Neural cell (in vitro differentiated cells): ENCODE results near the gene BCAR3. TPM values are rescaled to one million over a fixed set of nuclear protein-coding genes. Genes with fewer than 3 reads are reported as not detected.

Experiments used
- H2AFZ ChIP-seq: fragments of 200-600, 300-800 bp; sonication (generic), shearing (Covaris generic); 2 replicates; pipeline ENCODE4 v1.6.0; 2014; ENCODE audit warnings: low read depth, mild to moderate bottlenecking, antibody characterized with exemption, low read length, moderate library complexity
- H3F3A ChIP-seq: fragments of 200-600 bp; shearing (Covaris generic); 2 replicates; pipeline ENCODE4 v1.6.1; 2016; ENCODE audit warnings: mild to moderate bottlenecking, moderate library complexity, mixed read lengths, antibody characterized with exemption, low read length; ENCODE audit not compliant: insufficient read depth, poor library complexity, severe bottlenecking
- H3K27ac ChIP-seq: fragments of 200-600, 300-800 bp; sonication (generic), shearing (Covaris generic); 2 replicates; pipeline ENCODE4 v1.5.1; 2014; ENCODE audit warnings: mild to moderate bottlenecking, low read length, moderate library complexity
- H3K27me3 ChIP-seq: fragments of 300-800, 200-600 bp; sonication (generic), shearing (Covaris generic); 2 replicates; pipeline ENCODE4 v1.6.0; 2014; ENCODE audit warnings: mild to moderate bottlenecking, low read depth, low read length, moderate library complexity; ENCODE audit not compliant: insufficient read depth
- H3K36me3 ChIP-seq: fragments of 300-800, 200-600 bp; sonication (generic), shearing (Covaris generic); 2 replicates; pipeline ENCODE4 v1.5.1; 2014; ENCODE audit warnings: mild to moderate bottlenecking, antibody characterized with exemption, low read length, moderate library complexity; ENCODE audit not compliant: insufficient read depth
- H3K4me2 ChIP-seq: fragments of 300-800, 200-600 bp; sonication (generic), shearing (Covaris generic); 2 replicates; pipeline ENCODE4 v1.6.0; 2014; ENCODE audit warnings: mild to moderate bottlenecking, low read length
- H3K4me3 ChIP-seq: fragments of 300-800, 200-600 bp; sonication (generic), shearing (Covaris generic); 2 replicates; pipeline ENCODE4 v1.5.1; 2014; ENCODE audit warnings: mild to moderate bottlenecking, low read length, moderate library complexity
- H3K79me2 ChIP-seq: fragments of 200-600 bp; shearing (Covaris generic); replicated peaks from 2 replicates; pipeline ENCODE4 v1.6.0; 2014; ENCODE audit warnings: mild to moderate bottlenecking, low read length, moderate library complexity; ENCODE audit not compliant: insufficient read depth
- H3K9ac ChIP-seq: fragments of 300-800, 200-600 bp; sonication (generic), shearing (Covaris generic); 2 replicates; pipeline ENCODE4 v1.6.1; 2016; ENCODE audit warnings: mild to moderate bottlenecking, low read length, mixed read lengths
- H3K9me2 ChIP-seq: fragments of 200-600 bp; shearing (Covaris generic); 2 replicates; pipeline ENCODE4 v1.6.1; 2016; ENCODE audit warnings: mild to moderate bottlenecking, low read length, mixed read lengths; ENCODE audit not compliant: insufficient read depth
- H3K9me3 ChIP-seq: fragments of 200-600, 300-800 bp; sonication (generic), shearing (Covaris generic); 2 replicates; pipeline ENCODE4 v1.6.1; 2016; ENCODE audit warnings: mild to moderate bottlenecking, mixed run types, low read length, moderate library complexity, mixed read lengths
- H4K20me1 ChIP-seq: fragments of 200-600 bp; shearing (Covaris generic); 2 replicates; pipeline ENCODE4 v1.6.1; 2016; ENCODE audit warnings: mild to moderate bottlenecking, mixed run types; ENCODE audit not compliant: insufficient read depth
- CTCF ChIP-seq: fragments of 450-650 bp; IDR thresholded peaks from 2 replicates; pipeline ENCODE4 v1.5.1; 2014; ENCODE audit warnings: antibody characterized with exemption, mild to moderate bottlenecking, moderate library complexity; ENCODE audit not compliant: poor library complexity, severe bottlenecking
- EP300 ChIP-seq: fragments of 450-650 bp; conservative IDR thresholded peaks from 2 replicates; pipeline ENCODE4 v1.6.1; 2014; ENCODE audit warnings: antibody characterized with exemption, mild to moderate bottlenecking, moderate library complexity; ENCODE audit not compliant: poor library complexity, severe bottlenecking
- EZH2 ChIP-seq: fragments of 200-600, 300-800 bp; shearing (Covaris generic), sonication (generic); IDR thresholded peaks from 2 replicates; pipeline ENCODE4 v1.6.1; 2014; ENCODE audit warnings: antibody characterized with exemption, low read length, borderline replicate concordance, mild to moderate bottlenecking; ENCODE audit not compliant: insufficient read depth, poor library complexity, severe bottlenecking
- MXI1 ChIP-seq: fragments of 450-650 bp; conservative IDR thresholded peaks from 2 replicates; pipeline ENCODE4 v1.6.1; 2014; ENCODE audit warnings: antibody characterized with exemption, mild to moderate bottlenecking; ENCODE audit not compliant: poor library complexity, severe bottlenecking
- POLR2AphosphoS5 ChIP-seq: IDR thresholded peaks from 2 replicates; pipeline ENCODE4 v1.6.1; 2012
- RAD21 ChIP-seq: fragments of 450-650 bp; conservative IDR thresholded peaks from 2 replicates; pipeline ENCODE4 v1.6.1; 2014; ENCODE audit warnings: antibody characterized with exemption, mild to moderate bottlenecking, moderate library complexity
- REST ChIP-seq: IDR thresholded peaks from 2 replicates; pipeline ENCODE4 v1.6.1; 2012; ENCODE audit warnings: borderline replicate concordance
- SMC3 ChIP-seq: fragments of 450-650 bp; conservative IDR thresholded peaks from 2 replicates; pipeline ENCODE4 v1.6.1; 2014; ENCODE audit warnings: antibody characterized with exemption, mild to moderate bottlenecking, moderate library complexity; ENCODE audit not compliant: poor library complexity
- TAF1 ChIP-seq: IDR thresholded peaks from 2 replicates; pipeline ENCODE4 v1.6.1; 2012; ENCODE audit warnings: low read depth
- polyA plus RNA-seq: library from polyadenylated mRNA; depleted of rRNA; stranded (reverse); fragments of >200 nt; gene quantifications from 2 replicates; pipeline ENCODE4 v1.2.3, GENCODE V29; 2014

BCAR3 gene
- polyA plus RNA-seq, 1 donor from 2014 or later = 2.5 TPM

- H3K4me3 ChIP-seq = no peak overlapping the region
- no peaks in the 10 kb centered on the region for H3F3A ChIP-seq
- H3K9me3 ChIP-seq = no peaks in the 10 kb centered on the region
- no peak overlapping the region for H2AFZ ChIP-seq
- H3K9ac ChIP-seq = no peak overlapping the region
- H3K79me2 ChIP-seq = no peaks in the 10 kb centered on the region
- H3K27ac ChIP-seq = no peak overlapping the region
- no peaks in the 10 kb centered on the region for H4K20me1 ChIP-seq
- H3K27me3 ChIP-seq = no peaks in the 10 kb centered on the region
- H3K9me2 ChIP-seq = no peaks in the 10 kb centered on the region
- no peaks in the 10 kb centered on the region for H3K36me3 ChIP-seq
- TF ChIP-seq RAD21 = no peak
- no peak for TF ChIP-seq TAF1
- no peak for TF ChIP-seq CTCF
- no peak for TF ChIP-seq REST
- no peak for TF ChIP-seq MXI1
- TF ChIP-seq EZH2 = no peak
- no peak overlapping the region for H3K4me2 ChIP-seq
These were observed 115.4 kb downstream of the BCAR3 start for GRCh38 chr1:93566227-93566626.

GRCh38 chr1:93565496-93566206, 116.0 kb downstream of the BCAR3 start:
- Histone ChIP-seq H3K36me3 (no peaks in the 10 kb centered on the region), H3K4me2 (no peak overlapping the region), H2AFZ (no peak overlapping the region), H3K79me2 (no peaks in the 10 kb centered on the region), H3K9me2 (no peaks in the 10 kb centered on the region), H3K4me3 (no peak overlapping the region), H3K9me3 (no peaks in the 10 kb centered on the region), H3K9ac (no peak overlapping the region), H4K20me1 (no peaks in the 10 kb centered on the region), H3K27ac (no peak overlapping the region), H3F3A (no peaks in the 10 kb centered on the region), H3K27me3 (no peaks in the 10 kb centered on the region)
- TF ChIP-seq EZH2 (no peak), MXI1 (no peak), RAD21 (no peak), CTCF (no peak), TAF1 (no peak), SMC3 (no peak), EP300 (no peak), REST (no peak), POLR2AphosphoS5 (no peak)
